ENCODE results near the gene TYSND1. TPM values are rescaled to one million over a fixed set of nuclear protein-coding genes. Genes with fewer than 3 reads are reported as not detected.

Gene TYSND1
- total and polyA plus RNA-seq, 2 donors from 2014 or later: 12.9 to 13.8 TPM

DNA sequence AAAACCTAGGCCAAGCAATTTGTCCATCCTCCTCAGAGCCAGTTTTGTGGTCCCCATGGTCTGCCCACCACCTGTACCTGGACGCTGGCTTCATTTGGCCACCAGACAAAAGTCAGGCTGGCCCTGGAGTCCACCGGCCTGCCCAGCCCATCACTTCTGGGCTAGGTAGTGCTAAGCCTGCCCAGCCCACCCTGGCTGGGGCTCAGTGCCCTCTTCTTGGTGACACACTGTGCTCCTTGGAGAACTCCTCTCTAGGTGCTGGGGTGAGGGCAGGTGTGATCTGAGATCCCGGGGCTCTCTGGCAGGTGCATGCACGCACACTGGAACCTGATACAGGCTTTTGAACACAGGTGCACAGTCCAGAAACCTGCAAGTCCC, 15.0 kb downstream of the TYSND1 start:
- peak overlapping the region in 2 of 3 donors; percentile 66 to 77 for H3K4me3 ChIP-seq (ENCODE audit: low read length in 3 of 3)

DNA sequence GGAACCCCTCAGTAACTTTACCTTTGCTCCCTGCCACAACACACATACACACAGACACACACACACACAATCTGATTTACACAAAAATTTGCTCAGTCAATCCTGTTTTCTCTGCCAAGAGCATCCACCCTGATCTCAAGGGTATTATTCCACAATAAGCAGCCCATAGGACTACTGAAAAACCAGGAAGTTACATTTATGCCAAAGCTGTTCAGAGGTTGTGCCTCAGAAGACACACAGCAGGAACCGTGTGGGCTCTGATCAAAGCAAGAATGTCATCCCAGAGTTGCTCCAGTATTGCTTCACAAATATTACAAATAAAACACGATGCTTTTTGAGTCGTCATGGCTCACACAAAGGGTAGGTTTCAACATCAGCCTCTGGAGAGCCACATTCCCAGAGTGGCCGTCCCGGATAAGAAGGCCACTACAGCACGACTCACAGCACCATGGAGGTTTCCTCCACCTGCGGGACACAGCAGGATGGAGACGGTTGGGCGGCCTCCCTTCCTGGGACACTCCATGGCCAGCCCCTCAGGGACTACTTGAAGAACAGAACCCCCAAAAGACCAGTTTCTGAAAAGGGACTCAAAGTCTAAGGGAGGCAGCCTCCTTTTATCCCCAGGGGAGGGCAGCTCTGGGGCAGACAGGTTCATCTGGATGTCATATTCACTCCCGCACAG, 15.5 kb downstream of the TYSND1 start:
- no peak overlapping the region for H3K9ac ChIP-seq (ENCODE audit: low read length in 3 of 3)
- FAIRE-seq: no peak
- H3K27me3 ChIP-seq (ENCODE audit: control insufficient read depth, insufficient read depth, low read length): no peaks in the 10 kb centered on the region
- intact Hi-C loops (cut with DNase I): no loop called here
- H3K4me1 ChIP-seq (ENCODE audit: control insufficient read depth in 2 of 3, insufficient read depth in 2 of 3, low read depth in 1 of 3, low read length in 3 of 3): peaks cover 0 to 10% (median 6%) of the 10 kb centered on the region in 3 donors
- peak overlapping the region; percentile 32 to 65 for H3K27ac ChIP-seq (ENCODE audit: low read depth in 2 of 2, low read length in 2 of 2)
- no peaks in the 10 kb centered on the region for H3K9me3 ChIP-seq (ENCODE audit: control insufficient read depth in 2 of 3, insufficient read depth in 1 of 3, low read length in 3 of 3)
- H3K36me3 ChIP-seq (ENCODE audit: control insufficient read depth in 2 of 3, insufficient read depth in 3 of 3, low read length in 3 of 3): no peaks in the 10 kb centered on the region
- no peak for DNase-seq
- peak overlapping the region in 1 of 3 donors; percentile 77 for H3K4me3 ChIP-seq (ENCODE audit: low read length in 3 of 3)
- TF ChIP-seq CTCF (IDR thresholded peaks at IDR 0.05; ENCODE audit: borderline replicate concordance, extremely low read depth, insufficient read depth): no peak

More for the DNA sequence above, 15.0 kb downstream of the TYSND1 start:
- Histone ChIP-seq H3K9me3 (ENCODE audit: control insufficient read depth in 2 of 3, insufficient read depth in 1 of 3, low read length in 3 of 3) (no peaks in the 10 kb centered on the region), H3K27me3 (ENCODE audit: control insufficient read depth, insufficient read depth, low read length) (no peaks in the 10 kb centered on the region), H3K36me3 (ENCODE audit: control insufficient read depth in 2 of 3, insufficient read depth in 3 of 3, low read length in 3 of 3) (no peaks in the 10 kb centered on the region), H3K4me1 (ENCODE audit: control insufficient read depth in 2 of 3, insufficient read depth in 2 of 3, low read depth in 1 of 3, low read length in 3 of 3) (peaks cover 0 to 10% (median 6%) of the 10 kb centered on the region in 3 donors), H3K27ac (ENCODE audit: low read depth in 2 of 2, low read length in 2 of 2) (peak overlapping the region; percentile 32 to 65), H3K9ac (ENCODE audit: low read length in 3 of 3) (peak overlapping the region in 1 of 3 donors; percentile 91)
- no peak for DNase-seq
- intact Hi-C loops (cut with DNase I): no loop called here
- no peak for FAIRE-seq
- TF ChIP-seq CTCF (IDR thresholded peaks at IDR 0.05; ENCODE audit: borderline replicate concordance, extremely low read depth, insufficient read depth): no peak

DNA sequence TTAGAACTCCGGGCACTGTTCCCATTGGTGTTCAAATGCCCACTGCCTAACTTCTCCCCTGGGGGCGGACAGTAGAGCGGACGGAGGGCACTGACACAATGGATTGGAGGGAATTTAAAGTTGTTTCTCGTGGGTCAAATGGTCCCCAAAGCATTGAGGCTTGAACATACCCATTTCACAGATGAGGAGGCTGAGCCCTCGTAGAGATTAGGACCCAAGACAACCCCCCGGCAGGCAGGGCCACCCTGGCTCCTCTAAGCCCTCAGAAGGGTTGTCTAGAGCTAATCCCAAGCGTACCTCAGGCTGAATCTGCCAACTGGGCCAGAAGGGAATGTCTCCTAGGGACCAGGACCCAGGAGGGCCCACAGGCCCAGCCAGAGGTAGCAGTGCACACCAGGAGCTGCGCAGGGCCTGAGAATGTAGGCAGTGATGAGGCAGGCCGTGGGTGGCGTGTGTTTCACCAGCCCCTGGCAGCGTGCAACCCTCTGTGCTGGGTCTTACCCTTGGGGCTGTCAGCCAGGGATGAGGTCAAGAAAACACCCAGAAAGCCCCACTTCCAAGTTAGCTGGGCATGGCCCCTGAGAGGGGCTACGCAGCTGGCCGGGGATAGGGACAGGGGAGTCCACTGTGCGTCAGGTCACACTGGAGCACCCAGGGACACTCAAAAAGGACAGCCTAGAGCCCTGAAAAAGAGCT, 19.7 kb downstream of the TYSND1 start:
- intact Hi-C loops (cut with DNase I): no loop called here
- no peak for FAIRE-seq
- no peak for TF ChIP-seq CTCF (IDR thresholded peaks at IDR 0.05; ENCODE audit: borderline replicate concordance, extremely low read depth, insufficient read depth)
- Histone ChIP-seq H3K4me3 (ENCODE audit: low read length in 3 of 3) (no peak overlapping the region), H3K9ac (ENCODE audit: low read length in 3 of 3) (no peak overlapping the region), H3K9me3 (ENCODE audit: control insufficient read depth in 2 of 3, insufficient read depth in 1 of 3, low read length in 3 of 3) (no peaks in the 10 kb centered on the region), H3K4me1 (ENCODE audit: control insufficient read depth in 2 of 3, insufficient read depth in 2 of 3, low read depth in 1 of 3, low read length in 3 of 3) (peaks cover 0 to 5% (median 4%) of the 10 kb centered on the region in 3 donors), H3K27ac (ENCODE audit: low read depth in 2 of 2, low read length in 2 of 2) (no peak overlapping the region), H3K27me3 (ENCODE audit: control insufficient read depth, insufficient read depth, low read length) (no peaks in the 10 kb centered on the region), H3K36me3 (ENCODE audit: control insufficient read depth in 2 of 3, insufficient read depth in 3 of 3, low read length in 3 of 3) (no peaks in the 10 kb centered on the region)
- DNase-seq: no peak
